Type B pancreatic cell (in vitro differentiated cells): ENCODE results near the gene CMTM3. TPM values are rescaled to one million over a fixed set of nuclear protein-coding genes. Genes with fewer than 3 reads are reported as not detected.

Experiments
- DNase-seq: peaks from one replicate; pipeline ENCODE4 v3.0.0; 2021; ENCODE audit warnings: mixed read lengths; ENCODE audit not compliant: unreplicated experiment; ENCODE audit errors: extremely low spot score
- H3K27ac Mint-ChIP-seq: 2 replicates; pipeline ENCODE4 v1.8.0; 2021; ENCODE audit warnings: mild to moderate bottlenecking, mixed read lengths
- H3K27me3 Mint-ChIP-seq: 2 replicates; pipeline ENCODE4 v1.8.0; 2021; ENCODE audit warnings: mixed read lengths
- H3K36me3 Mint-ChIP-seq: 2 replicates; pipeline ENCODE4 v1.8.0; 2021; ENCODE audit warnings: mixed read lengths
- H3K4me1 Mint-ChIP-seq: one replicate; pipeline ENCODE4 v1.8.0; 2021; ENCODE audit warnings: mixed read lengths; ENCODE audit not compliant: unreplicated experiment
- H3K4me3 Mint-ChIP-seq: 2 replicates; pipeline ENCODE4 v1.8.0; 2021; ENCODE audit warnings: mild to moderate bottlenecking, mixed read lengths
- H3K9me3 Mint-ChIP-seq: 2 replicates; pipeline ENCODE4 v1.8.0; 2021; ENCODE audit warnings: mixed read lengths
- CTCF ChIP-seq: fragments of 200-600 bp; sonication (generic); conservative IDR thresholded peaks from 2 replicates; pipeline ENCODE4 v1.5.0; 2021; ENCODE audit warnings: antibody characterized with exemption, mild to moderate bottlenecking
- total RNA-seq: library from RNA; stranded (reverse); gene quantifications from 2 replicates; pipeline ENCODE4 v1.2.1, GENCODE V29; 2021; ENCODE audit warnings: low replicate concordance

The CMTM3 gene
- total RNA-seq, 1 donor from 2014 or later = 45.2 TPM

- Mint-ChIP-seq H3K36me3 (peaks cover 8% of the 10 kb centered on the region), H3K9me3 (no peaks in the 10 kb centered on the region), H3K4me3 (no peak overlapping the region), H3K27me3 (no peaks in the 10 kb centered on the region), H3K4me1 (peaks cover 8% of the 10 kb centered on the region), H3K27ac (no peak overlapping the region)
- no peak for TF ChIP-seq CTCF
- no peak for DNase-seq
These were observed 30.9 kb downstream of the CMTM3 start for GRCh38 chr16:66635406-66635805.

GRCh38 chr16:66636199-66636598 lies 31.7 kb downstream of the CMTM3 start:
- no peaks in the 10 kb centered on the region for H3K9me3 Mint-ChIP-seq

GRCh38 chr16:66637806-66638205 lies 33.3 kb downstream of the CMTM3 start:
- no peaks in the 10 kb centered on the region for H3K27me3 Mint-ChIP-seq
- H3K36me3 Mint-ChIP-seq = peaks cover 8% of the 10 kb centered on the region
- H3K4me3 Mint-ChIP-seq = no peak overlapping the region
- no peak for DNase-seq
- H3K4me1 Mint-ChIP-seq = peaks cover 8% of the 10 kb centered on the region
- no peak overlapping the region for H3K27ac Mint-ChIP-seq
- no peaks in the 10 kb centered on the region for H3K9me3 Mint-ChIP-seq
- TF ChIP-seq CTCF = no peak

More at GRCh38 chr16:66636199-66636598, 31.7 kb downstream of the CMTM3 start:
- H3K4me3 Mint-ChIP-seq = no peak overlapping the region
- TF ChIP-seq CTCF = no peak
- H3K27ac Mint-ChIP-seq = no peak overlapping the region
- H3K36me3 Mint-ChIP-seq = peaks cover 8% of the 10 kb centered on the region
- DNase-seq = no peak
- H3K27me3 Mint-ChIP-seq = no peaks in the 10 kb centered on the region
- H3K4me1 Mint-ChIP-seq = peaks cover 8% of the 10 kb centered on the region

- no peak for DNase-seq
- peak overlapping the region; percentile 20 for H3K27ac Mint-ChIP-seq
- H3K4me3 Mint-ChIP-seq = no peak overlapping the region
- no peaks in the 10 kb centered on the region for H3K27me3 Mint-ChIP-seq
- H3K4me1 Mint-ChIP-seq = peaks cover 8% of the 10 kb centered on the region
- H3K36me3 Mint-ChIP-seq = peaks cover 4% of the 10 kb centered on the region
- no peak for TF ChIP-seq CTCF
- no peaks in the 10 kb centered on the region for H3K9me3 Mint-ChIP-seq
These were observed 34.8 kb downstream of the CMTM3 start for GRCh38 chr16:66639091-66639885.

- Mint-ChIP-seq H3K4me3 (no peak overlapping the region), H3K36me3 (no peaks in the 10 kb centered on the region), H3K27ac (no peak overlapping the region), H3K9me3 (no peaks in the 10 kb centered on the region), H3K27me3 (no peaks in the 10 kb centered on the region), H3K4me1 (peaks cover 8% of the 10 kb centered on the region)
- no peak for TF ChIP-seq CTCF
- DNase-seq = no peak
These were observed 36.3 kb downstream of the CMTM3 start for GRCh38 chr16:66640724-66641314.
